HepG2 (cell line): ENCODE measurements around the gene ARL2. TPM values are rescaled to one million over a fixed set of nuclear protein-coding genes. Genes with fewer than 3 reads are reported as not detected.

ENCODE experiments used
- ATAC-seq: fragments of 200-7000 bp; cut with Tn5 transposase; 3 replicates; pipeline ENCODE4 v1.9.1; 2020; ENCODE audit warnings: mild to moderate bottlenecking, moderate library complexity
- BruUV-seq: library from RNA; stranded (reverse); fragments of 400-500 nt; replicated peaks from 2 replicates; lab custom pipeline; 2021; lab: Mats Ljungman, UMichigan
- CTCF ChIA-PET: fragments of 300-600 bp; formaldehyde crosslinking; extraction: SDS; loops from one replicate; lab custom pipeline; 2021; ENCODE audit warnings: low total read pairs, inconsistent platforms, low intra/inter-chr PET ratio; lab: Yijun Ruan, JAX
- POLR2A ChIA-PET: fragments of 350-600 bp; sonication (Branson Sonifier 250); formaldehyde crosslinking; loops from one replicate; lab custom pipeline; 2020; ENCODE audit warnings: antibody characterized with exemption, inconsistent platforms; lab: Yijun Ruan, JAX
- DNase-seq: peaks from one replicate; pipeline ENCODE4 v3.0.0-alpha.2; 2015; ENCODE audit warnings: low spot score
- FAIRE-seq: peaks from 3 replicates; lab custom pipeline; 2011; peaks lifted over from hg19 to GRCh38; lab: Jason Lieb, UNC
- H2AFZ ChIP-seq: one replicate; pipeline ENCODE4 v1.6.1; 2011; ENCODE audit warnings: low read length, inconsistent platforms
- H3K27ac ChIP-seq: fragments of 300-600 bp; 3 replicates; pipeline ENCODE4 v1.8.0; 2011; ENCODE audit warnings: mixed run types, mild to moderate bottlenecking, mixed read lengths, low read length, inconsistent platforms; ENCODE audit not compliant: insufficient read depth; ENCODE audit errors: extremely low read length
- H3K27me3 ChIP-seq, 2 experiments: fragments of 200-600 bp in 1 of 2; 2 replicates in 1 of 2; 3 replicates in 1 of 2; pipeline versions ENCODE4 v1.6.0 to v1.8.0; 2011; ENCODE audit warnings: low read length in 2 of 2, mild to moderate bottlenecking in 2 of 2, moderate library complexity in 2 of 2, inconsistent platforms in 1 of 2; ENCODE audit not compliant: insufficient read depth in 2 of 2, control insufficient read depth in 1 of 2
- H3K36me3 ChIP-seq, 2 experiments: fragments of 200-600 bp in 1 of 2; replicated peaks in 1 of 2; 2 replicates in 1 of 2; 3 replicates in 1 of 2; pipeline versions ENCODE4 v1.5.1 to v1.8.0; 2011; ENCODE audit warnings: low read length in 2 of 2, inconsistent platforms in 1 of 2; ENCODE audit not compliant: insufficient read depth in 2 of 2, control insufficient read depth in 1 of 2
- H3K4me1 ChIP-seq: 2 replicates; pipeline ENCODE4 v1.5.1; 2012; ENCODE audit warnings: low read length, inconsistent platforms; ENCODE audit not compliant: insufficient read depth
- H3K4me2 ChIP-seq: 2 replicates; pipeline ENCODE4 v1.6.0; 2011; ENCODE audit warnings: low read depth, low read length, inconsistent platforms
- H3K4me3 ChIP-seq, 3 experiments: fragments of 200-600 bp in 1 of 3; sonication (generic), shearing (Covaris generic) in 1 of 3; replicated peaks in 1 of 3; 2 replicates each; pipeline ENCODE4 v1.5.1; 2011 to 2016; ENCODE audit warnings: low read length in 3 of 3, inconsistent platforms in 2 of 3, low read depth in 2 of 3, mild to moderate bottlenecking in 2 of 3, control low read depth in 1 of 3, mixed read lengths in 1 of 3; ENCODE audit not compliant: insufficient read depth in 1 of 3
- H3K79me2 ChIP-seq: one replicate; pipeline ENCODE4 v1.6.1; 2011; ENCODE audit warnings: low read length, inconsistent platforms; ENCODE audit not compliant: insufficient read depth
- H3K9ac ChIP-seq: 2 replicates; pipeline ENCODE4 v1.6.0; 2011; ENCODE audit warnings: mild to moderate bottlenecking, low read depth, low read length, inconsistent platforms; ENCODE audit not compliant: insufficient read depth
- H3K9me3 ChIP-seq: 2 replicates; pipeline ENCODE4 v1.5.1; 2012; ENCODE audit warnings: mild to moderate bottlenecking, low read length
- H4K20me1 ChIP-seq: 2 replicates; pipeline ENCODE4 v1.6.0; 2011; ENCODE audit warnings: inconsistent platforms, mild to moderate bottlenecking, low read length, moderate library complexity; ENCODE audit not compliant: insufficient read depth
- ASH2L ChIP-seq: fragments of 300-600, 200-600 bp; sonication (generic); IDR thresholded peaks from 2 replicates; pipeline ENCODE4 v1.7.0; 2017; ENCODE audit warnings: low read depth, mild to moderate bottlenecking, moderate library complexity, mixed read lengths, low read length; ENCODE audit not compliant: insufficient read length
- GLI4 ChIP-seq: sonication (generic); formaldehyde crosslinking; IDR thresholded peaks from 2 replicates; pipeline ENCODE4 v1.5.1; 2020; ENCODE audit warnings: missing genetic modification reagents, mild to moderate bottlenecking, moderate library complexity, borderline replicate concordance
- HIC2 ChIP-seq: sonication (generic); formaldehyde crosslinking; IDR thresholded peaks from 2 replicates; pipeline ENCODE4 v1.9.0; 2022; ENCODE audit warnings: low read depth, missing genetic modification reagents
- PHF8 ChIP-seq: sonication (generic); formaldehyde crosslinking; IDR thresholded peaks from 2 replicates; pipeline ENCODE4 v1.5.0; 2020; ENCODE audit warnings: missing genetic modification reagents
- TCF12 ChIP-seq, 2 experiments: fragments of 450-650 bp in 1 of 2; sonication (generic) in 1 of 2; formaldehyde crosslinking in 1 of 2; IDR thresholded peaks; 2 replicates each; pipeline versions ENCODE4 v1.6.1 to v1.8.0; 2017 to 2022; ENCODE audit warnings: antibody characterized with exemption in 1 of 2, mild to moderate bottlenecking in 1 of 2, missing genetic modification reagents in 1 of 2, moderate library complexity in 1 of 2
- ZNF547 ChIP-seq: sonication (generic); formaldehyde crosslinking; IDR thresholded peaks from 2 replicates; pipeline ENCODE4 v1.5.1; 2020; ENCODE audit warnings: mild to moderate bottlenecking, missing genetic modification reagents
- ZNF737 ChIP-seq: sonication (generic); formaldehyde crosslinking; IDR thresholded peaks from 2 replicates; pipeline ENCODE4 v1.5.0; 2020; ENCODE audit warnings: missing genetic modification reagents, mild to moderate bottlenecking, borderline replicate concordance
- WGBS: methylation state at CpG from one replicate; pipeline ENCODE4 v1.1.6; 2017; ENCODE audit warnings: low lambda C conversion rate; 5-methylcytosine and 5-hydroxymethylcytosine counted together
- in situ Hi-C: cut with HindIII; loops from 2 replicates; pipeline ENCODE4 v1.10.0; 2017; ENCODE audit warnings: low pct_unique_long_range_greater_than_20kb; ENCODE audit not compliant: extremely low pct_ligation_motif_present
- intact Hi-C: fragments of 100-400 bp; cut with micrococcal nuclease; formaldehyde crosslinking; loops from one replicate; pipeline ENCODE4 v1.10.0; 2022; ENCODE audit not compliant: unreplicated experiment
- polyA plus RNA-seq, 8 experiments: library from polyadenylated mRNA; depleted of rRNA in 3 of 8; stranded (reverse) in 7 of 8; unstranded in 1 of 8; fragments of >200 nt; fragmentation: Illumina TruSeq in 4 of 8; extraction: Trizol in 4 of 8; gene quantifications; 2 replicates each; pipeline versions ENCODE4 v1.2.1 to v1.2.3, GENCODE V29; 2011 to 2016; ENCODE audit warnings: low read depth in 4 of 8, missing spikeins in 1 of 8, mixed read lengths in 1 of 8; ENCODE audit not compliant: insufficient read depth in 1 of 8
- total RNA-seq, 5 experiments: library from RNA; depleted of rRNA; stranded (reverse); fragments of >200 nt; fragmentation: Illumina TruSeq; extraction: Trizol; gene quantifications; 2 replicates each; pipeline ENCODE4 v1.2.3, GENCODE V29; 2016; ENCODE audit warnings: low read depth in 1 of 5
- TF ChIP-seq, protein P1 (sequence below), 2 experiments: sonication (generic) in 1 of 2; formaldehyde crosslinking in 1 of 2; IDR thresholded peaks; 2 replicates each; pipeline versions ENCODE4 v1.5.1 to v1.6.1; 2011 to 2020; ENCODE audit warnings: borderline replicate concordance in 1 of 2, low read depth in 1 of 2, low read length in 1 of 2, mild to moderate bottlenecking in 1 of 2, missing genetic modification reagents in 1 of 2, moderate library complexity in 1 of 2
- TF ChIP-seq, protein P2 (sequence below): sonication (generic); formaldehyde crosslinking; conservative IDR thresholded peaks from 2 replicates; pipeline ENCODE4 v1.8.0; 2022; ENCODE audit warnings: mild to moderate bottlenecking, moderate library complexity, missing genetic modification reagents
- TF ChIP-seq, protein P3 (sequence below): sonication (generic); formaldehyde crosslinking; IDR thresholded peaks from 2 replicates; pipeline ENCODE4; 2020; ENCODE audit warnings: missing genetic modification reagents, mild to moderate bottlenecking, borderline replicate concordance
- TF ChIP-seq, protein P4 (sequence below): IDR thresholded peaks from 2 replicates; pipeline ENCODE4 v1.6.1; 2016

The ARL2 gene
- total and polyA plus RNA-seq, 2 of the 13 experiments (the other 11 are each of a cell fraction or from before 2014, with no cell fraction given) = 82.9 to 84.4 TPM

GRCh38 chr11:64996327-64996709, 17.6 kb upstream of the ARL2 start:
- in situ Hi-C loops (no loop called here), intact Hi-C loops (loop anchor here (2.0 to 5.0 kb wide), 4 partner anchors 62 to 149 kb away; partner anchors contain the start of genes ATG2A, GPHA2 and PPP2R5B)
- Histone ChIP-seq H4K20me1 (no peaks in the 10 kb centered on the region), H3K4me1 (peaks cover 52% of the 10 kb centered on the region), H3K9ac (peak overlapping the region; percentile 71), H3K4me3 (peak overlapping the region; percentile 53 to 81 (median 60)), H3K36me3 (no peaks in the 10 kb centered on the region; a peak in 1 of 5 replicates), H3K9me3 (no peaks in the 10 kb centered on the region), H3K27me3 (no peaks in the 10 kb centered on the region; a peak in 1 of 5 replicates), H3K79me2 (no peaks in the 10 kb centered on the region), H3K4me2 (peak overlapping the region; percentile 95), H3K27ac (peak overlapping the region; percentile 56), H2AFZ (peak overlapping the region; percentile 80)
- CTCF ChIA-PET = interaction anchor here (1.0 kb wide), 1 partner anchor 17 kb away, joined by 3 read pairs; the partner anchor contains the start of gene ARL2
- BruUV-seq = TSS peak; percentile 70
- DNase-seq (no peak), FAIRE-seq (no peak), ATAC-seq (peak; percentile 2; the same call in 2 of the 3 replicates)
- POLR2A ChIA-PET = interaction anchor here (0.9 to 4.0 kb wide), 16 partner anchors 8 to 151 kb away, joined by 3 to 42 read pairs (median 4); partner anchors contain the start of genes ARL2, FAU, GPHA2 and MRPL49
- 14% methylated on average over 11 of the region's 11 CpGs for WGBS
- TF ChIP-seq PHF8 (CRISPR knock-in tag) (no peak), ASH2L (no peak), TCF12 (IDR thresholded peaks at IDR 0.05) (no peak), TCF12 (CRISPR knock-in tag; IDR thresholded peaks at IDR 0.05) (no peak), HIC2 (CRISPR knock-in tag) (no peak), ZNF547 (peak; percentile 27; the same call in 1 of the 2 replicates), ZNF737 (CRISPR knock-in tag) (no peak), GLI4 (0 out of 2 replicates have a peak, but pooled peaks have one; percentile 61)
- TF ChIP-seq, protein P1, sequence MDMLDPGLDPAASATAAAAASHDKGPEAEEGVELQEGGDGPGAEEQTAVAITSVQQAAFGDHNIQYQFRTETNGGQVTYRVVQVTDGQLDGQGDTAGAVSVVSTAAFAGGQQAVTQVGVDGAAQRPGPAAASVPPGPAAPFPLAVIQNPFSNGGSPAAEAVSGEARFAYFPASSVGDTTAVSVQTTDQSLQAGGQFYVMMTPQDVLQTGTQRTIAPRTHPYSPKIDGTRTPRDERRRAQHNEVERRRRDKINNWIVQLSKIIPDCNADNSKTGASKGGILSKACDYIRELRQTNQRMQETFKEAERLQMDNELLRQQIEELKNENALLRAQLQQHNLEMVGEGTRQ (IDR thresholded peaks at IDR 0.05; ENCODE audit: low read depth, low read length) = no peak
- TF ChIP-seq, protein P1 (CRISPR knock-in tag; IDR thresholded peaks at IDR 0.05; ENCODE audit: borderline replicate concordance) = no peak
- TF ChIP-seq, protein P2, sequence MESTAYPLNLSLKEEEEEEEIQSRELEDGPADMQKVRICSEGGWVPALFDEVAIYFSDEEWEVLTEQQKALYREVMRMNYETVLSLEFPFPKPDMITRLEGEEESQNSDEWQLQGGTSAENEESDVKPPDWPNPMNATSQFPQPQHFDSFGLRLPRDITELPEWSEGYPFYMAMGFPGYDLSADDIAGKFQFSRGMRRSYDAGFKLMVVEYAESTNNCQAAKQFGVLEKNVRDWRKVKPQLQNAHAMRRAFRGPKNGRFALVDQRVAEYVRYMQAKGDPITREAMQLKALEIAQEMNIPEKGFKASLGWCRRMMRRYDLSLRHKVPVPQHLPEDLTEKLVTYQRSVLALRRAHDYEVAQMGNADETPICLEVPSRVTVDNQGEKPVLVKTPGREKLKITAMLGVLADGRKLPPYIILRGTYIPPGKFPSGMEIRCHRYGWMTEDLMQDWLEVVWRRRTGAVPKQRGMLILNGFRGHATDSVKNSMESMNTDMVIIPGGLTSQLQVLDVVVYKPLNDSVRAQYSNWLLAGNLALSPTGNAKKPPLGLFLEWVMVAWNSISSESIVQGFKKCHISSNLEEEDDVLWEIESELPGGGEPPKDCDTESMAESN (CRISPR knock-in tag) = no peak
- TF ChIP-seq, protein P3, sequence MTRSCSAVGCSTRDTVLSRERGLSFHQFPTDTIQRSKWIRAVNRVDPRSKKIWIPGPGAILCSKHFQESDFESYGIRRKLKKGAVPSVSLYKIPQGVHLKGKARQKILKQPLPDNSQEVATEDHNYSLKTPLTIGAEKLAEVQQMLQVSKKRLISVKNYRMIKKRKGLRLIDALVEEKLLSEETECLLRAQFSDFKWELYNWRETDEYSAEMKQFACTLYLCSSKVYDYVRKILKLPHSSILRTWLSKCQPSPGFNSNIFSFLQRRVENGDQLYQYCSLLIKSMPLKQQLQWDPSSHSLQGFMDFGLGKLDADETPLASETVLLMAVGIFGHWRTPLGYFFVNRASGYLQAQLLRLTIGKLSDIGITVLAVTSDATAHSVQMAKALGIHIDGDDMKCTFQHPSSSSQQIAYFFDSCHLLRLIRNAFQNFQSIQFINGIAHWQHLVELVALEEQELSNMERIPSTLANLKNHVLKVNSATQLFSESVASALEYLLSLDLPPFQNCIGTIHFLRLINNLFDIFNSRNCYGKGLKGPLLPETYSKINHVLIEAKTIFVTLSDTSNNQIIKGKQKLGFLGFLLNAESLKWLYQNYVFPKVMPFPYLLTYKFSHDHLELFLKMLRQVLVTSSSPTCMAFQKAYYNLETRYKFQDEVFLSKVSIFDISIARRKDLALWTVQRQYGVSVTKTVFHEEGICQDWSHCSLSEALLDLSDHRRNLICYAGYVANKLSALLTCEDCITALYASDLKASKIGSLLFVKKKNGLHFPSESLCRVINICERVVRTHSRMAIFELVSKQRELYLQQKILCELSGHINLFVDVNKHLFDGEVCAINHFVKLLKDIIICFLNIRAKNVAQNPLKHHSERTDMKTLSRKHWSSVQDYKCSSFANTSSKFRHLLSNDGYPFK (CRISPR knock-in tag) = no peak
- TF ChIP-seq, protein P4, sequence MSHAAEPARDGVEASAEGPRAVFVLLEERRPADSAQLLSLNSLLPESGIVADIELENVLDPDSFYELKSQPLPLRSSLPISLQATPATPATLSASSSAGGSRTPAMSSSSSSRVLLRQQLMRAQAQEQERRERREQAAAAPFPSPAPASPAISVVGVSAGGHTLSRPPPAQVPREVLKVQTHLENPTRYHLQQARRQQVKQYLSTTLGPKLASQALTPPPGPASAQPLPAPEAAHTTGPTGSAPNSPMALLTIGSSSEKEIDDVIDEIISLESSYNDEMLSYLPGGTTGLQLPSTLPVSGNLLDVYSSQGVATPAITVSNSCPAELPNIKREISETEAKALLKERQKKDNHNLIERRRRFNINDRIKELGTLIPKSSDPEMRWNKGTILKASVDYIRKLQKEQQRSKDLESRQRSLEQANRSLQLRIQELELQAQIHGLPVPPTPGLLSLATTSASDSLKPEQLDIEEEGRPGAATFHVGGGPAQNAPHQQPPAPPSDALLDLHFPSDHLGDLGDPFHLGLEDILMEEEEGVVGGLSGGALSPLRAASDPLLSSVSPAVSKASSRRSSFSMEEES (CRISPR knock-in tag) = no peak
